Astrocyte (in vitro differentiated cells and primary cell): ENCODE measurements around the gene WDCP. TPM values are rescaled to one million over a fixed set of nuclear protein-coding genes. Genes with fewer than 3 reads are reported as not detected.

Experiments
- DNase-seq: peaks from one replicate; pipeline ENCODE4 v3.0.0-alpha.2; 2010; ENCODE audit warnings: low read depth
- FAIRE-seq: peaks from 2 replicates; lab custom pipeline; 2011; peaks lifted over from hg19 to GRCh38; lab: Jason Lieb, UNC
- H2AFZ ChIP-seq: 2 replicates; pipeline ENCODE4 v1.6.0; 2012; ENCODE audit warnings: low read depth, low read length, inconsistent platforms
- H3K27ac ChIP-seq: 2 replicates; pipeline ENCODE4 v1.5.1; 2011; ENCODE audit warnings: low read depth, low read length, inconsistent platforms
- H3K27me3 ChIP-seq: 2 replicates; pipeline ENCODE4 v1.6.0; 2011; ENCODE audit warnings: low read length, inconsistent platforms; ENCODE audit not compliant: insufficient read depth
- H3K36me3 ChIP-seq: 2 replicates; pipeline ENCODE4 v1.5.1; 2011; ENCODE audit warnings: low read length, inconsistent platforms; ENCODE audit not compliant: insufficient read depth
- H3K4me1 ChIP-seq: 2 replicates; pipeline ENCODE4 v1.5.1; 2011; ENCODE audit warnings: low read length, inconsistent platforms; ENCODE audit not compliant: insufficient read depth
- H3K4me2 ChIP-seq: 2 replicates; pipeline ENCODE4 v1.6.0; 2012; ENCODE audit warnings: low read length, inconsistent platforms
- H3K4me3 ChIP-seq: 2 replicates; pipeline ENCODE4 v1.5.1; 2011; ENCODE audit warnings: low read depth, mild to moderate bottlenecking, low read length, inconsistent platforms; ENCODE audit not compliant: insufficient read depth
- H3K79me2 ChIP-seq: 2 replicates; pipeline ENCODE4 v1.6.0; 2012; ENCODE audit warnings: mild to moderate bottlenecking, low read length, inconsistent platforms; ENCODE audit not compliant: insufficient read depth
- H3K9ac ChIP-seq: 2 replicates; pipeline ENCODE4 v1.6.0; 2012; ENCODE audit warnings: mild to moderate bottlenecking, low read length, inconsistent platforms
- H3K9me3 ChIP-seq: 2 replicates; pipeline ENCODE4 v1.5.1; 2012; ENCODE audit warnings: low read depth, mild to moderate bottlenecking, low read length, inconsistent platforms; ENCODE audit not compliant: insufficient read depth
- H4K20me1 ChIP-seq: 2 replicates; pipeline ENCODE4 v1.6.0; 2012; ENCODE audit warnings: low read length, inconsistent platforms; ENCODE audit not compliant: insufficient read depth
- H3K27ac Mint-ChIP-seq: one replicate; pipeline ENCODE4 v1.8.0; 2021; ENCODE audit warnings: mild to moderate bottlenecking, mixed read lengths; ENCODE audit not compliant: unreplicated experiment
- H3K27me3 Mint-ChIP-seq: one replicate; pipeline ENCODE4 v1.8.0; 2021; ENCODE audit warnings: low read depth, mixed read lengths; ENCODE audit not compliant: unreplicated experiment
- H3K36me3 Mint-ChIP-seq: one replicate; pipeline ENCODE4 v1.8.0; 2021; ENCODE audit warnings: low read depth, mixed read lengths; ENCODE audit not compliant: unreplicated experiment
- H3K4me1 Mint-ChIP-seq: one replicate; pipeline ENCODE4 v1.8.0; 2021; ENCODE audit warnings: low read depth, mixed read lengths; ENCODE audit not compliant: unreplicated experiment
- H3K4me3 Mint-ChIP-seq: one replicate; pipeline ENCODE4 v1.8.0; 2021; ENCODE audit warnings: mild to moderate bottlenecking, moderate library complexity, mixed read lengths; ENCODE audit not compliant: unreplicated experiment
- H3K9me3 Mint-ChIP-seq: one replicate; pipeline ENCODE4 v1.8.0; 2021; ENCODE audit warnings: mild to moderate bottlenecking, mixed read lengths; ENCODE audit not compliant: unreplicated experiment
- CTCF ChIP-seq: IDR thresholded peaks from 2 replicates; pipeline ENCODE4 v1.5.1; 2011; ENCODE audit warnings: low read depth, mild to moderate bottlenecking, inconsistent platforms, low read length, moderate library complexity; ENCODE audit not compliant: insufficient read depth
- EZH2 ChIP-seq: IDR thresholded peaks from 2 replicates; pipeline ENCODE4 v1.6.1; 2012; ENCODE audit warnings: mild to moderate bottlenecking, low read length, inconsistent platforms; ENCODE audit not compliant: insufficient read depth
- total RNA-seq: library from RNA; stranded (reverse); gene quantifications from 2 replicates; pipeline ENCODE4 v1.2.1, GENCODE V29; 2021

Gene WDCP
- total RNA-seq, 1 donor from 2014 or later: 17.4 TPM

DNA sequence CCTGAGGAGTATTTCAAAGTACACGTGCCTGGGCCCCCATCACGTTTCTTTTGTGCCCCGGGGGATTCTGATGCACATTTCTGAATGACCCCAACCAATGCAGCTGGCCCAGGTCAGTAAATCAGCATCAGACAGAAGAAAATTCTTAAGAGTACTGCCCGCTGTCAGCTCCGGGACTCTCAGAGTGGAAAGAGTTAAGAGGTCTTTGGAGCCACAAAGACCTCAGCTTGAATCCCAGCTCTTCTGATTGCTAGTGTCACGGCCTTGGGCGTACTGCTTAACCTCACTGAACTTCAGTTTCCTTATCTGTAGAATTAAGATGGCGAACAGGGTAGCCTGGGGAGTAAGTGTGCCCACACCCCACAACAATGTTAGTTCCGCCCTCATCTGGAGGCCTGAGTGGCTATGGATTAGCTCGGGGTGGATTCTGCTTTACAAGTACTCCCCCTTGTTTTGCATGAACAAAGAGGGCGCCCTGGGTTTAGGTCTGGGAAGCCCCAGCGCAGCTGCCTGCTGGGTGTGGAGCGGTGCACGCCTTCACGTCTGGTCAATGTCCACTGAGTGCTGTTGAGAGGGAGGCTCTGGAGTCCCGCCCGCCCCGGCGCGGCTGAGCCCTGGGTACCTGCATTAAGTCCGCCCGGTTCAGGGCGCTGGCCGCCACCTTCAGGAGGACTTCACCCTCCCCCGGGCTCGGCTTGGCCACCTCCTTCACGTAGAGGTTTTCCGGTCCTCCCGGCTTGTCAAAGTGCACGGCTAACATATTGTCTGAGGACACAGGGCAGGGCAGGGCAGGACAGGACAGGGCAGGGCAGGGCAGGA, 36.6 kb upstream of the WDCP start:
- peaks cover 8% of the 10 kb centered on the region for H3K4me1 ChIP-seq
- peak overlapping the region; percentile 83 for H3K27ac ChIP-seq

DNA sequence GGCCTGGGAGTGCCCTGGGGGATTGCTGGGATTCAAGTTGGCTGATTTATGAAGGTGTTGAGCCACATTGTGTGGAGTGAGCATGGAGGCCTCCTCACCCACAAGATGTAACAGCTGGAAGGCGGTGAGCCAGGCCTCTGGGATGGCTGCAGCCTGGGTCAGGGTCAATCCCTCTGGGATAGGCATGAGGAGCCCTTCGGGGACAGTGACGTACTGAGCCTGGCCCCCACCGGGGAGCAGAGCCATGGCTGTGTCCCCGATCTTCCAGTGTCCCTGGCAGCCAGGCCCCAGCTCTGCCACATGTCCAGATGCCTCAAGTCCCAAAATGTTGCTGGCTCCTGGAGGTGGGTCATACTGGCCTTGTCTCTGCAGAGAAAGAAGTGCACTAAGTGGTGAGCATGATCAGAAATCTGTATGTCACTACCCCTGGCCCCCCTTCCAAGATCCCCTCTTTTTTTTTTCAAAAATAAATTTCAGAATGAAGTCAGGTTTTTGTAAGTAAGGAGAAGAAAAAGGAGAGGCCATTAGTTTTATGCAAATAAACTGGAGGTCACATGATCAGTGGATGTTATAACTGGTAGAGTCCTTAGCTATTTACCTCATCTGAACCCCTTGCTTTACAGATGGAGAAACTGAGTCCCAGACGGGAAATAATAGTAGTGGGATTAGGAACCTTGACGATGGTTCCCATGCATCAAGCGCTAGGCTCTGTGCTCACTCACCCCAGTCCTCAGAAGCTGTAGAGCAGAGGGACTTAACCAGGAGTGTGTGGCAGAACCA, 35.8 kb upstream of the WDCP start:
- peaks cover 14% of the 10 kb centered on the region for H3K36me3 Mint-ChIP-seq
- H4K20me1 ChIP-seq: no peaks in the 10 kb centered on the region
- H3K4me1 Mint-ChIP-seq: peaks cover 5% of the 10 kb centered on the region
- no peaks in the 10 kb centered on the region for H3K27me3 ChIP-seq
- H3K4me1 ChIP-seq: peaks cover 8% of the 10 kb centered on the region
- H3K9me3 Mint-ChIP-seq: no peaks in the 10 kb centered on the region
- H3K4me3 ChIP-seq: peak overlapping the region; percentile 74
- FAIRE-seq: no peak
- peak overlapping the region; percentile 87 for H3K9ac ChIP-seq
- no peak for TF ChIP-seq EZH2
- TF ChIP-seq CTCF: no peak
- peak overlapping the region; percentile 83 for H3K27ac ChIP-seq
- H2AFZ ChIP-seq: peak overlapping the region; percentile 95
- H3K27me3 Mint-ChIP-seq: no peaks in the 10 kb centered on the region
- no peaks in the 10 kb centered on the region for H3K9me3 ChIP-seq
- H3K4me3 Mint-ChIP-seq: peak overlapping the region; percentile 94
- peaks cover 11% of the 10 kb centered on the region for H3K79me2 ChIP-seq
- no peak for DNase-seq
- H3K27ac Mint-ChIP-seq: peak overlapping the region; percentile 90
- peak overlapping the region; percentile 98 for H3K4me2 ChIP-seq
- H3K36me3 ChIP-seq: peaks cover 21% of the 10 kb centered on the region

More for the DNA sequence above, 36.6 kb upstream of the WDCP start:
- H3K27me3 ChIP-seq: no peaks in the 10 kb centered on the region
- Mint-ChIP-seq H3K4me3 (peak overlapping the region; percentile 94), H3K9me3 (no peaks in the 10 kb centered on the region), H3K36me3 (peaks cover 14% of the 10 kb centered on the region), H3K27me3 (no peaks in the 10 kb centered on the region), H3K27ac (peak overlapping the region; percentile 90), H3K4me1 (peaks cover 5% of the 10 kb centered on the region)
- no peak for FAIRE-seq
- DNase-seq: peak; percentile 76
- H3K4me3 ChIP-seq: peak overlapping the region; percentile 74
- no peak for TF ChIP-seq EZH2
- TF ChIP-seq CTCF: no peak
- H2AFZ ChIP-seq: peak overlapping the region; percentile 95
- H3K36me3 ChIP-seq: peaks cover 20% of the 10 kb centered on the region
- peak overlapping the region; percentile 87 for H3K9ac ChIP-seq
- H4K20me1 ChIP-seq: no peaks in the 10 kb centered on the region
- peak overlapping the region; percentile 98 for H3K4me2 ChIP-seq
- H3K9me3 ChIP-seq: no peaks in the 10 kb centered on the region
- H3K79me2 ChIP-seq: peaks cover 11% of the 10 kb centered on the region
